NCI-H1417 (cell line): ENCODE measurements around the gene PYGM.

ENCODE experiments used
- DNase-seq, 3 experiments: peaks; one replicate each; lab custom pipeline; 2025; lab: John Stamatoyannopoulos, UW

The PYGM gene

DNA sequence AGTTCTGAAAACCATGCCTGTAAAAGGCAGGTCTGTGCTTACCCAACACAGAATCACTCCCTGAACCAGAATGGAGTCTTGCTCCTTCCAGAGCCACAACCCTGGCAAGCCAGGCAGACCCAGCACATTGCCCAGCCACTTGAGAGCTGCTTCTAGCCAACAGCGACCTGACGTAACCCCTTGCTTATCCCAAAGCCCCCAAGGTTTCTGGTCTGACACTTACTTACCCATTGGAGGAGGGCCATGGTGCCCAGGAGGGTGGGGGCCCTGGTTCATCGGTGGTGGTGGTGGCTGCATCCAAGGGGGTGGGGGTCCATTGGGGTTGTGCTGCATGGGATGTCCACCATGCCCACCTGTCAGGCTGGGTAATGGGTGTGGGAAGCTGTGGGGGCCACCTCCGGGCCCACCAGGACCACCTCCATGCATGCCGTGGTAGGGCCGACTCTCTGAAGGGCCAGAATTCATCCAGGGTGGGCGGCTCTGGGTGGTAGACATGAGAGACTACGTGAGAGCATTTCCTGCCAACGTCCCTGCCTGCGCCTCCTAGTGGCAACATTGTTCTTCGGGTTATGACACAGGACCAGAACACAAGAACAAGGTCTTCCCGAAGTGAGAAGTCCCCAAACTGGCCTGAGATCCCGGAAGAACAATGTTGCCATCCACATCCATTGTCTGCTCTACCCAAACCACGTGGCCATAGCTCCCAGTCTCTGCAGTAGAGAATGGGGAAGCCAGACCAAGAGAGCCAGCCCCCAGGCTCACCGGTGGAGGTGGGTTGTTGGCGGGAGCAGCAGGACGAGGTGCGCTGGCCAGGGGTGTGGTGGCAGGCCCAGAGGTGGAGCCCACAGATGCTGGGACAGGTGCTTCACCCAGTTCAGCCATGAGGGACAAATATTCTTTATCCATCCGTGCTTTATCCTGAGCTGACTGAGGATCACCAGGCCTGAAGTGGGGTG is 7.8 kb upstream of the PYGM start:
- peak in 2 of 3 experiments; percentile 41 to 57 for DNase-seq

DNA sequence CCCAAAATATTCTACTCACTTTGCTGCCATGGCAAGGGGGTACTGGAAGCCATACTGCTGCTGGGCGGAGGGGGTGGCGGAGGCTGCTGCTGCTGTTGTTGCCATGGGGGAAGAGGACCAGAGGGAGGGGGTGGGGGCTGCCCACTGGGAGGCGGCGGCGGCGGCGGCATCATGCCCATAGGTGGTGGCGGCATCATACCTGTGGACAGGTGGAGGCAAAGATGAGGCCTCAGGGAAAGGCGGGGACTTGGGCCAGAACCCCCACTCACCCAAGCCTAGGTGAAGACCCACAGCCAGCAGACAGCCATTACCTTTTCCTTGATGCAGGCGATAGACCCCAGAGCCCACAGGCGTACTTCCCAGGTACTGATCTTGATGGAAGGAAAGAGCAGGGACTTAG is 7.1 kb upstream of the PYGM start:
- no peak for DNase-seq

DNA sequence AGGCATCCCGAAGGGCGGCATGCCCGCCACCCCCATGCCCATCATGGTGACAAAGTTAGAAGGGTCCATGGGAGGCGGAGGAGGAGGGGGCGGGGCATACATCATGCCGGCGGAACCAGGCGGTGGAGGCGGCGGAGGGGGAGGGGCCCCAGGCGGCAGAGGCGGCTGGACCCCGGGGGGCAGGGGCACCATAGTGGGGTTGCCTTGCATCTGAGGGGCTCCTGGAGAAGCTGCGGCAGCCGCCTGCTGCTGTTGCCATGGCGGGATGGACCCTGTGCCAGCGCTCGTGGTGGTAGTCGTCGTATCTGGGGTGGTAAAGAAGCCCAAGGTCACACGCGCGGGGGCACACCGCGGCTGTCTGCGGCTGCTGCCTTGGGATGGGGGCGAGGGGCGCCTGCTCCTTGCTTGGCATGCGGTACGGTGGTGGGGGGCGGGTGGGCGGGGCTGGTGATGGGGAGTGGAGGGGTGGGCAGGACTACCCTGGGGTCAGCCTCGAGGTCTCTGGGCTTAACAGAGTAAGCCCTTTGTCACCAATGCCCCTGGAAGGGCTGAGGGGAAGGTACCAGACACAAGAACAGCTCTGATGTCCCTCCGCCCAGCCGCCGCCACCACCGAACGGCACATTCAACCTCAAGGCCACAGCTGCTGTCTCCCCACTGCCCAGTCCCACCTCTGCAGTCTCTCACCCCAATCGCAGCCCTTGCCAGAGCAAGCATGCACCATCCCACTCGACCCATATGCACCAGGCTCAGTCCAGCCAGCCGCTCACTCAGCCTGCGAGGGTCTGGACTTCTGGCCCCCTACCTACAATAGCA is 6.3 kb upstream of the PYGM start:
- DNase-seq, result no peak

DNA sequence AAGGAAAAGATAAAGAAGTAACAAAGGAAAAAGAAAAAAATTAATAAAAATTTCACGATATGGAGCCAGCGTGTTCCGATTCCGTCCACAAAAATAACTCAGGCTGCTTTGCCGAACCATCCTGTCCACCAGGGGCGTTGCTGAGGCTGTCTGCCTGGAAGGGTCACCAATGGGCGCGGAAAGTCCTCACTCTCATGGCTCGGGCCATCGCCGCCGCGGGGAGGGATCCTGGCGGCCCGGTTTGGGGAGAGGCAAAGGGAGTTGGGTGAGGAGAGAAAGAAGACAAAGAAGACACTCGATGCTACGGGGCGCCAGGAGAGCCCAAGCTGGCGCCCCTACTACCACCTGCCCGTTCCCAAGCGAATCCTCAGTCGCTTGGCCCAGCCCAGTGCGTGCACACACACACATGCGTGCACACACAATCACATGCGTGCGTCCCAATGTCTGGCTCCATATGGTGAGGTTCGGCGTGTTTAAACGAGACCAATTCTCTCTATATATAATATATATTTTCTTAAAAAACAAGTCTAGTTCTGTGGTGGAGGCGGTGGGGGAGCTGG is 5.6 kb upstream of the PYGM start:
- peak in 1 of 3 experiments; percentile 21 for DNase-seq

DNA sequence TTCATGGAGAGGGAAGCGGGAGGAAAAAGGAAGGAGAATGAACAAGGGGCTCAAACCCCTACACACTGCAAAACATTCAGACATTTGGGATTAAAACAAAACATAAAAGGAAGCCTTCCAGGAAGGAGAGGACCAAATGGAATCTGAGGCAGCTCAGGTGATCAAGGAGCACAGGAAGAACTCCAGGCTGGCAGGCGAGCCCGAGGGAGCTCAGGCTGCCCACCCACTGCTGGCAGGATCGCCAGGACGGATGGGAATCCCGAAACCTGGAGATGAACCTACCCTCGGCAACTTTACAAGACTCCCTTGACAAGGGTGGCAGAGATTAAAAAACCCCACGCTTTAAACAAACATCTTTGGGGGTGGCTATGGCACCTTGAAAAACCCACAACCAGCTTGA is 5.0 kb upstream of the PYGM start:
- DNase-seq, result no peak

DNA sequence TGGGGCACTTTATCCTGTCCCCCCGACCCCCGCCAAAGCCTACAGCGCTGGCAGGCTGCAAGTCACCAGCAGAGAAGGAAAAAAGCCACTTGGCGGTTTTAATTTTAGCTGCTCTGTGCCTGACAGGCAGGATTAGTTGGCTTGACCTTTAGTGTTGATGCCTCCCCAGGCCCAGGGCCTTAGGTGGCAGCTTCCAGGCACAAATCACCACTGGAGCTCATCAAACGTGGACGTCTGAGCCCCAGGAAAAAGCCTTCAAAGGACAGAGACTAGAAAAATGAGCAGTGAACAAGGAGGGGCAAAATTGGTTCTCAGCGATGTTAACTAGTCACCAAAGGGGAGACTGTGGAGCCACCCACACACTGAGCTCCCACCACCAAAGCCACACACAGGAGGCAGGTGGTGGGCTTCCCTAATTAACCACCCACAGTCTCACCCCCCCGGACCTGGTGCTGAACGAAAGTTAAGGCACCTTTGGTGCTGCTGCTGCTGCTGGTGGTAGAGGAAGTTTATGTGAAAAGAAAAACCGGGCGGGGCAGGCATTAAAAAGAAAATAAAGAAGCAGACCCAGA is 4.4 kb upstream of the PYGM start:
- no peak for DNase-seq

DNA sequence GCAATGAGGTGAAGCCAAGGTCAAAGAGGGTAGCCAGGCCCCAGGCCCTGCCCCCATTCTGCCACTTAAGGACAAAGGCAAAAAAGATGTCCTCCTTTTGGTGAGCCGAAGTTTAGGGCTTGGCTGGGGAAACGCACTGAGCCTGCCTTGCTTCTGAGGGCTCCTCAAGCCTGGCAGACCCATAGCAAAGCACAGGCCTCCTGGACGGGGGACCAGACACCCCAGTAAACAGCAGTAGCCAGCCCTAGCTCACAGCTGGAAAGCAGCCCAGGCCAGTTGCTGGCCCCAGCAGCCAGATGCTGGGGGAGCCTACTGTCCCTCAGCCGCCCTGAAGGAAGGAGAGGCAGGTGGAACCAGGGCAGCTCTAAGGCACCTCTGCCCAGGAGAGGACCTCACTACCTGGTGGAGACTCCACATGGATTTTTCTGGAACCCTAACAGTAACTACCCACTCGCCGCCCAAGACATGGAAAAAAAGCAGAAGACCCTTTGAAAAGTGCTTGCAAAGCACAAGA is 3.8 kb upstream of the PYGM start:
- no peak for DNase-seq

DNA sequence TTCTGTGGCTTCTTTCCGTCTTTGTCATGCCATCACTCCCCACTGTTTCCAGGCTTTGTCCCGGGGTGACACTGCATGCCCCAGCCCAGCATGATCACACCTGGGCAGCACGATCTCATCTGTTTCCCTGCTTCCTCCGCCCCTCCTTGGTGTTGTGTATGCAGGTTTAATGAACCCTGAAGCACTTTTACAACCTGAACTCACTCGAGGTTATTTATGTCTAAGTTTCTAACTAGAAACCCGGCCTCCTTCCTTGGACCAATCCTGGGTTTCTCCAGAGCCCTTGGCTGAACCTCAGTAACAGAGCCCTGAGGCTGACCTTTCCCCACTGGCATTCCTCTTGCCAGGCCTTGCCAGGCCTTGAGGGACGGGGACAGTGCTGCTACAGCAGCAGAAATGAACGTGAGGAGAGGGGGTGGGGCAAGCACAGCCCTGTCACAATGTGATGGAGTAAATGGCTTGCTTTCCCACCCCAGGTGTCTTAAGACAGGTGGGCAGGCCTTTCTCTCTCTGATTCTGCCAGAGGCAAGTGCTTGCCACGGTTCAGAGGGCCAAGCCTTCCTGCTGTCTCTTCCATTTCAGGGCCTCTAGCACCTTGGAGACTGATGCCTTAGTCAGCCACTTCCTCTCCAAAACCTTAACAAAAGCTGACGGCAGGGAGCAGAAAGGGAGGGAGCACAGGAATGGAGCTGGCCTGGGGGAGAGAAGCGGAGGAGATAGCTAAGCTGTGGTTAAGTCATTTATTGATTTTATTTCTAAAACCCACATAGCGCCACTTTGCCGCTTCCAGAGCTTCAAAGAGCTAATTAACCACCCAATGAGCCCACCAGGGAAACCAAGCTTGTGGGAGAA is 3.1 kb upstream of the PYGM start:
- peak in 2 of 3 experiments; percentile 18 to 46 for DNase-seq

DNA sequence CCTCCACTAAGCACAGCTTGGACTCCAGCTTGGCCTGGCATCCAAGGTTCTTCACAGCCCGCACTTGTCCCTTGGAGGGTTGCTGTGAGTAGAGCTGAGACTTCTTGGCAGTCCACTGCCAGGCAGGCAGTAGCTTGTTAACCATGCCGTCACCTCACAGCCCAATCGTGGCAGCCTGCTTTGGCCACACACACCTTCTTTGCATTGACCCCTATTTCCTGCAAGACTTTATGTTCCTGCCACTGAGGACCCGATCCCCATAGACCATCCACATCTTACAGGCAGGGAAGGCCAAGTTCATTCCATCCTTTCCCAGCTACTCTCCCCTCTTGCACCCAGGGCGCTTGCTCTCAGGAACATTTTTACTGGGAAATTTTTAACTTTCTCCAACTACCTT is 2.5 kb upstream of the PYGM start:
- no peak for DNase-seq

DNA sequence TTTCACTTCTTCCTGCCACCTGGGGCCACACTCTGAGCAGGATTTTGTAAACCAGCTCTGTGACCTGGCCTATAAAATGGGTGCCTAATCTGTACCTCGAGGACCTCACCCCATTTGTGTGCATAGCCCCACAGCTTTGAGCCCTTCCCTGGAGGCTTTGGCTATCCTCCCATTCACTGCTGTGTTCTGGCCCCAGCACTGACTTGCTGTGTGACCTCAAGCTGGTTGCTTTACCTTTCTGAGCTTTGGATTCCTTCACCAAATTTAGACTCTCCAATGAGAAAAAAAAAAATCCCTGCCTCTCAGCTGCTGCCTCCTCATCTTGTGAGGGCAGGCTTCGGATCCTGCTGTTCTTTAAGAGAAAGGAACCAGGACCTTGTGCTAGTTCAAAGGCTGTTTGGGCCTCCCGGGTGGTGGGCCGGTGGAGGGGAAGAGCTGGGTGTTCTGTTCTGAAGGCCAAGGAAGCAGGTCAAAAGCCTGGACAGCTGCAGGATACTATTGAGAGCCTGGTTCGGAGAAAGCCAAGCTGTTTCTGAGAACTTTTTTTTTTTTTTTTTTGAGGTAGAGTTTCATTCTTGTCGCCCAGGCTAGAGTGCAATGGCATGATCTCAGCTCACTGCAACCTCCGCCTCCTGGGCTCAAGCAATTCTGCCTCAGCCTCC is 1.1 kb upstream of the PYGM start:
- no peak for DNase-seq

DNA sequence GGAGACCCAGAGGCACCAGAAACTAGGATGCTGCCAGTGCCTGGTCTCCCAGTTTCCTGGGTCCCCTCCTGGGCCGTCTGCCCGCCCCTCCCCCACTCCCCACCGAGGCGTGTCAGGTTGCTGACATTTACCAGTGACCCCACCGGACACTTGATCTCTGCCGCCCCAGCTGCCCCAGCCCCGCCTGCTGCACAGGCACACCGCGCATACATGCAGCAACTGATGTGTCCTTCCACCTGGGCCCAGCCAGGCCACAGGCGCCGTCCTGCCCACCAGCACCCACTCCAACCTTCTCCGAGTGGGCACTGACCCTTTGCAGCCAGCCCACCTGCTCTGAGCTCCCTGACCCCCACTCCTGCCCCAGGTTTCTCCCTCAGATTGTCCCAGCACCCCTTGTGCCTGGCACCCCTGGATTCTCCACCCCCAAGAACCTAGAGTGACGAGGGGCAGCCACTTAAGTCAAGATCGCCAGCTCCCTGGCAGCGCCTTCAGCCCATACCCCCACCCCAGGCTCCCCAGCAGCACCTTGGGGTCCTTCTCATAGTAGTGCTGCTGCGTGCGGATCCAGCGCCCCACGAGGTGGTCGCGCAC is 548 bp downstream of the PYGM start:
- no peak for DNase-seq

DNA sequence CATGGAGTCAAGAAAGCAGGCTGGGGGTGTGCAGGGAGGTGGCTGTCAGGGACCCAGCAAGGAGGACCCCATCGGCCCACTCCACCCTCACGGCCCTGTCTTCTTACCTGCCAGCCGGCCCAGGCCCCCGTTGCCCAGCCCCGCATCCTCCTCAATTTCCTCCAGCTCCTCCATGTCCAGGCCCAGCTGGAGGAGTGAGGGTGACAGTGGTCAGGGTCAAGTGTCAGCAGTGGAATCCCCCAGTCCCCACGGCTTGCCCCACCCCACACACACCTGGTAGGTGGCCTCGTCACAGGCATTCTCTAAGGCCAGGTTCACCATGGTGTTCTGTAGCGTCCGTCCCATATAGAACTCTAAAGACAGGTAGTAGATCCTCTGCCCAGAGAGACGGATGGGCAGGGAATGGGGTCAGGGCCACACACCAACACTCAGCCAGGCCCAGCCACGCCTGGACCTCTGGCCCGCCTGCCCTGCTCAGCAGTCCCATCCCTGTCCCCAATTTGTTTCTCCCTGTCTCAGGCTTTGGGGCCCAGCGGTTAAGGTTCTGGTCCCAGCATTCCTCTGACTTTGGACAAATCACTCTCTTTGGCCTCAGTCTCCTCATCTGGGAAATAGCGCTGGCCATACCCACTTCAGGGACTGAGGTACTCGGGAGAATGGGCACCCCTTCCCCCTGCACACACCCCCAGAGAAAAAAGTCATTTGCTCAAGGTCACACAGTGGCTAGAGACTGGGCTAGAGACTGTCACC is 1.3 kb downstream of the PYGM start:
- DNase-seq, result no peak

DNA sequence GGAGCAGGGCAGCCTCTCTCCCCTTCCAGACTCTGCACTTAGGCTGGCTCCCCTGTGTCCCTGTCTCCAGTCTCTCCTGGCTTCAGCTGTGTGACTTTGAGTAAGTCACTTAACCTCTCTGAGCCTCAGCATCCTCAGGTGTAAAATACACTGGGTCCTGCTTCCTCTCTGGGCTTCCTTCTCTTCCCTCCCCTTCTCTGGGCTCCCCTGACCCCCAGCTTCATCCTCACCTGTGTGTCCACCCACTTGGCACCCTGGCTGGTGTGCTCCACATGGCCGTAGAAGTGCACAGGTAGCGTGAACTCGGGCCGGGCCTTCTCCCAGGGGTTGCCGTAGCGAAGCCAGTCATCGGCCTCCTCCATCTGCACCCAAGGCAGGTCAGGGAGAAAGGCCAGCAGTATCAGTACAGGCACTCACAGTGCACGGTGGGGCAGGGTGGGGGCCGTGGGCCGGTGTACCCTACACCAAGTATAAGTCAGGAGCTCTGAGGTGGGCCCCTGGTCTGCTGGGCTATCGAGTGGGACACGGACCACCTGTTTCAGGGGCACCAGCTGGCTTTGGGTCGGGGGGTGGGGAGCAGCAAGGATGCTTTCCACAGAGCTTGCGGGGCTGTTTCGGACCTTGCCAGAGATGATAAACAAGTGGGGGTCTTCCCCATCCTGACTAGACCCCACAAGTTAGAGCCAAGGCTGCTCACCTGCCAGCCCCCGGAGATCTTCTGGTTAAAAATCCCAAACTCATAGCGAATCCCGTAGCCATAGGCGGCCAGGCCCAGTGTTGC is 2.0 kb downstream of the PYGM start:
- DNase-seq, result no peak

DNA sequence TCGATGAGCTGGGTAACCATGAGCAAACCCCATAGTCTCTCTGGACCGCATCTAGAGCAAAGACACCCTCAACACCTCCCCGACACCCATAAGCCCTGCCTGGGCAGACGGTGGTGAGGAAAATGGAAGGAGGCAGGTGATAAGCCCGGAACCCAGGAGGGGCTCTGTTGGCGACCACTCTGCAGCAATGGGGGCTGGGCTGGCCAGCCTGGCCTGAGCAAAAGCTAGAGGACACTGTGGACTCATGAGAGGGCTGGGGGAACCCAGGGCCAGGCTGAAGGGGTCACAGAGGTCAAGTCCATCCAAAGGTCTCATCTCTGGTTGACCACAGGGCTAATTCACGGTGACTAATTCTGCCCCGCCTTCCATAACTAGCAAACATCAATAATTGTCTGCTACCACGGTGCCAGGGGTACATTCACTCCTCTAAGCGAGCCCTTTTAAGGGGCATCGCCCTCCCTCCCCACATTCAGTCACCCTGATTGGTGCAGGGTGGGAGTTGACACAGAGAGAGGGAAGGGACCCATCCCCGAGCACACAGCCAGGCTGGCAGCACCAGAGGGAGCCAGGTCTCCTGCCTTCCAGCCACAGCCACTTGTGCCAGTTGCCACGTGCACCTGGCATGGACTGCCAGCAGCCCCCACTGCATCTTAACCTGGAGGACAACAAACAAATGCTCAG is 4.0 kb downstream of the PYGM start:
- DNase-seq, result no peak

DNA sequence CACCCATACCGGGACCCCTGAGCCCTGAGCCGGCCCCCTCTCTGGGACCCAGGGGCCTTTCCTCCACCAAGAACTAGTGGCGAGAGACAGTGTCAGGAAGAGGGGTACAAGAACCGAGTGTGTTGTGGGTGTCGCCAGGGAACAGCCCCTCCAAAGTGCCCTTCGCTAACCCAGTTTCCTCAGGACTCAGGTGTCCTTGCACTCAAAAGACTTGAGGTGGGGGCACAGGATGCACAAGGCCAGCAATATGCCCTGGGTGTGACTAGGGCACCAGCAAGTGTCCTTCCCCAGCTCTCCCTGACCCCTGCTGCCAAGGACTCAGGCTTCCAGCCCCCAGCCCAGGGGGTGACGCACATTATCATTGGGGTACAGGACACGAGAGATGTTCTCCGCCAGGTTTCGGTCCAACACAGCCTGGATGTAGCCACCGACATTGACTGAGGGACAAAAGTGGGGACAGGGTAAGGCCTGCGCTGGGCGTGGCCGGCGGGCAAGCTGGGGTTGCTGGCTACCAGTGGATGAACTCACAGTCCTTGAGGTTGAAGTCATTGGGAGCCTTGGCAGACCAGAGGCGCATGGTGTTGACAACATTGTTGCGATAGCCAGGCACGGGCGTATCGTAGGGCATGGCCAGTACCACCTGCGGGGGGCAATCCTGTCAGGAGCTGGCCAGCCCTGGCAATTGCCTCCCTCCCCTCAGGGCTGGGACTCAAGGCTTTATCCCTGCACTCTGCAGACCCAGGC is 4.7 kb downstream of the PYGM start:
- DNase-seq, result no peak

DNA sequence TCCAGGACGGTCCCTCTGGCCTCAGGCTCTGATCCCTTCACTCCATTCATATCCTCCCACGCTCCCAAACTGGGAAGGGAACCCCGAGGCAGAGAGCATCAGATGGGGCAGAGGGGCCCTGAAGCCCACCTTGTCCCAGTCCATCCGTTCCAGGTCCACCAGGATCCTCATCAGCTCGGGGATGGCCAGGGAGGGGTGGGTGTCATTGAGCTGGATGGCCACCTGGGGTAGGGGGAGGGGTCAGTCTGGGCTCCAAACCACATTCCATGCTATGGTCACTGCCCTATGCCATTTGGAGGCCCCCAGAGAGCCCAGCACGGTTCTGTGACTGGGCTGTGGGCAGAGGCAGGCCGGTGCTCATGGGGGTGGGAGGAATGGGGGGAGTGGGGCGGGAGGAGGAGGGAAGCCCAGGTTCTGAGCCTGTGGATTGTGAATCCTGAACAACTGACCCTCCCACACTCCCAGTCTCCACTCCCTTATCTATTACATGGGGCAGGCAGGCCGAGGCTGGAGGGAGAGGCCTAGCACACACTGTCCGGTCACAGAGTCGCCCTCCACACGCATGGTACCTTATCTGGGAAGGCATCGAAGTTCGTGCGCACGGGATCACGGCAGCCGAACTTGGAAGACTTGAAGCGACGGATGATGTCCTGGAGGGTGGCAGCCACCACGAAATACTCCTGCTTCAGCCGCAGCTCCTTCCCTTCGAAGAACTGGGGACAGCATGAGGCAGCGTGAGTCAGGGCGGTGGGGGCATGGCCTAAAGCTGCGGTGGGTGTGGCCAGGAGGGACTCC is 5.5 kb downstream of the PYGM start:
- no peak for DNase-seq
